CD14-positive monocyte (primary cell): ENCODE data around the gene ST3GAL2. TPM values are rescaled to one million over a fixed set of nuclear protein-coding genes. Genes with fewer than 3 reads are reported as not detected.

Source experiments
- DNase-seq, 3 donors: peaks; one replicate each; pipeline ENCODE4 v3.0.0-alpha.2; 2011 to 2022
- H2AFZ ChIP-seq: 2 replicates; pipeline ENCODE4 v1.6.0; 2012; ENCODE audit warnings: mild to moderate bottlenecking, low read depth, low read length, inconsistent platforms; ENCODE audit not compliant: insufficient read depth, poor library complexity, severe bottlenecking
- H3K27ac ChIP-seq, 2 donors: 1 replicate in 1 of 2; 2 replicates in 1 of 2; pipeline ENCODE4 v1.5.1; 2012 to 2013; ENCODE audit warnings: low read length in 2 of 2, control low read depth in 1 of 2, inconsistent platforms in 1 of 2, low read depth in 1 of 2, mild to moderate bottlenecking in 1 of 2
- H3K27me3 ChIP-seq, 2 donors: one replicate each; pipeline versions ENCODE4 v1.6.0 to v1.6.1; 2011 to 2013; ENCODE audit warnings: low read length in 2 of 2; ENCODE audit not compliant: control insufficient read depth in 2 of 2, insufficient read depth in 2 of 2
- H3K36me3 ChIP-seq, 2 donors: replicated peaks in 1 of 2; 1 replicate in 1 of 2; 2 replicates in 1 of 2; pipeline versions ENCODE4 v1.5.1 to v1.6.1; 2012 to 2013; ENCODE audit warnings: low read length in 2 of 2, control low read depth in 1 of 2, inconsistent platforms in 1 of 2, mild to moderate bottlenecking in 1 of 2; ENCODE audit not compliant: insufficient read depth in 2 of 2, control insufficient read depth in 1 of 2
- H3K4me1 ChIP-seq, 2 donors: 1 replicate in 1 of 2; 2 replicates in 1 of 2; pipeline versions ENCODE4 v1.5.1 to v1.6.1; 2012 to 2013; ENCODE audit warnings: low read length in 2 of 2, control low read depth in 1 of 2, inconsistent platforms in 1 of 2, mild to moderate bottlenecking in 1 of 2, moderate library complexity in 1 of 2; ENCODE audit not compliant: insufficient read depth in 2 of 2, control insufficient read depth in 1 of 2
- H3K4me2 ChIP-seq: replicated peaks from 2 replicates; pipeline ENCODE3; 2012; ENCODE audit warnings: low read length, moderate library complexity, mild to moderate bottlenecking; ENCODE audit not compliant: poor library complexity, severe bottlenecking; ENCODE audit errors: extremely low read depth
- H3K4me3 ChIP-seq, 3 experiments: fragments of 200-600 bp in 1 of 3; sonication (generic) in 1 of 3; replicated peaks in 1 of 3; 1 replicate in 2 of 3; 2 replicates in 1 of 3; pipeline ENCODE4 v1.5.1; 2011 to 2013; ENCODE audit warnings: low read length in 3 of 3, mild to moderate bottlenecking in 3 of 3, control low read depth in 2 of 3, low read depth in 2 of 3, inconsistent platforms in 1 of 3, moderate library complexity in 1 of 3
- H3K79me2 ChIP-seq: 2 replicates; pipeline ENCODE4 v1.6.0; 2012; ENCODE audit warnings: mild to moderate bottlenecking, control low read depth, inconsistent platforms, low read length, moderate library complexity; ENCODE audit not compliant: insufficient read depth
- H3K9ac ChIP-seq: 2 replicates; pipeline ENCODE4 v1.6.0; 2017; ENCODE audit warnings: low read length, mild to moderate bottlenecking; ENCODE audit not compliant: insufficient read depth, poor library complexity, severe bottlenecking
- H3K9me3 ChIP-seq, 2 donors: replicated peaks in 1 of 2; 1 replicate in 1 of 2; 2 replicates in 1 of 2; pipeline versions ENCODE4 v1.5.1 to v1.6.1; 2012 to 2013; ENCODE audit warnings: low read length in 2 of 2, control low read depth in 1 of 2; ENCODE audit not compliant: control insufficient read depth in 1 of 2, insufficient read depth in 1 of 2
- H4K20me1 ChIP-seq: 2 replicates; pipeline ENCODE4 v1.6.0; 2012; ENCODE audit warnings: mild to moderate bottlenecking, low read length, control low read depth, moderate library complexity; ENCODE audit not compliant: insufficient read depth
- H3K27ac Mint-ChIP-seq, 7 donors: one replicate each; pipeline ENCODE4 v1.8.0; 2020; ENCODE audit warnings: mild to moderate bottlenecking in 7 of 7, mixed read lengths in 7 of 7, moderate library complexity in 6 of 7, inconsistent platforms in 2 of 7
- H3K27me3 Mint-ChIP-seq, 3 donors: one replicate each; pipeline ENCODE4 v1.8.0; 2021 to 2022; ENCODE audit warnings: low read depth in 3 of 3, mild to moderate bottlenecking in 3 of 3, mixed read lengths in 3 of 3, moderate library complexity in 3 of 3, inconsistent platforms in 1 of 3
- H3K36me3 Mint-ChIP-seq, 2 donors: one replicate each; pipeline ENCODE4 v1.8.0; 2020; ENCODE audit warnings: mixed read lengths in 2 of 2, inconsistent platforms in 1 of 2, mild to moderate bottlenecking in 1 of 2
- H3K4me1 Mint-ChIP-seq: one replicate; pipeline ENCODE4 v1.8.0; 2020; ENCODE audit warnings: mild to moderate bottlenecking, mixed read lengths
- H3K4me3 Mint-ChIP-seq, 2 donors: one replicate each; pipeline ENCODE4 v1.8.0; 2020; ENCODE audit warnings: mild to moderate bottlenecking in 2 of 2, mixed read lengths in 2 of 2, moderate library complexity in 1 of 2
- H3K9me3 Mint-ChIP-seq, 7 donors: one replicate each; pipeline ENCODE4 v1.8.0; 2020 to 2022; ENCODE audit warnings: mixed read lengths in 7 of 7, mild to moderate bottlenecking in 6 of 7, moderate library complexity in 6 of 7, inconsistent platforms in 2 of 7
- WGBS: methylation state at CpG from one replicate; pipeline ENCODE4 v1.1.5; 2013; ENCODE audit warnings: missing lambda C conversion rate; ENCODE audit not compliant: insufficient coverage; 5-methylcytosine and 5-hydroxymethylcytosine counted together
- intact Hi-C, 2 donors: fragments of 100-400 bp; cut with micrococcal nuclease; formaldehyde crosslinking; loops; one replicate each; pipeline versions ENCODE4 v1.15.0 to v1.15.1; 2023
- polyA plus RNA-seq, 3 donors: library from polyadenylated mRNA; depleted of rRNA in 1 of 3; unstranded in 2 of 3; stranded (reverse) in 1 of 3; fragments of 300-500 nt in 2 of 3; fragments of >200 nt in 1 of 3; fragmentation: Illumina TruSeq in 2 of 3; gene quantifications; 1 replicate in 2 of 3; 2 replicates in 1 of 3; pipeline ENCODE4 v1.2.3, GENCODE V29; 2012 to 2021
- TF ChIP-seq, protein P1 (sequence below): fragments of 200-600 bp; IDR thresholded peaks from one replicate; pipeline ENCODE4 v1.8.0; 2022; ENCODE audit warnings: antibody characterized with exemption, mild to moderate bottlenecking

ST3GAL2 gene
- polyA plus RNA-seq, 3 donors: 13.5 to 20.0 (median 18.4) TPM

DNA sequence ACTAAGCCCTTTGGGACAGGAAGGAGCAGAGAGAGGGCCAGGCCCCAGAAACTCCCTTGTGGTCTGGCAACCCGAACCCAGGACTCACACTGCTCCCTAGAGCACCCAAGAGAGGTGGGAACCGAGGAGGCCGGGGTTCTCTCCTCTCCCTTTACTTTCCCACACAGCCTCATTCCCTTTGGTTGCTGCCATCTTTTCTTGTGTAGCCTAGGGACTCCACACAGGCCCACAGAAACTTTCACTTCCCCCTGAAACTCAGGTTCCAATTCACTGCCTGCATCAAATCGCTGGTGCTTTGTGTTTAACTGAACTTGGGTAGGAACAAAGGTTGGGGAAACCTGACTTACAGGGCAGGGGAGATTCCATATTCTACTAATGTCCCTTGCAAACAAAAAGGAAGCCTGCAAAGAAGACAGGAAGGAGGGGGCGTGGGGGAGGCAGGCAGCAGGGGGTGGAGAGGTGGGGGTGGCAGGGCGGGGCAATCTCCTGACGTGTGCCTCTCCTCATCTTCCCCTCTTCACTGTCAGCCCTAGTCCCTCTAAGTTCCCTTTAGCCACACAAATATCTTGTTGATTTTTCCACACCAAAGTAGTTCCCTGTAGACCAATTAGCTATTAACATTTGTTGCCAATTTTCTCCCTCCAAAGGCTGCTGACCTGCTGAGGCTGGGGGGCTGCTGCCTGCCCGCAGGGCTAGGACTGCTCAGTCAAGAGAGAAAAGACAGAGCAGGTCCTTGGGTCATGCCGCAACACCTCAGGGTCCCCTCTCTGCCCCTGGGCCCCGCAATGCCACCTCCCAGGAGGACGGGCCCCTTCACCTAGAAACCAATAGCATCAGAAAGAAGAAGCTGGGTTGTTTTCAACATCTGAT, 8.0 kb downstream of the ST3GAL2 start:
- Histone ChIP-seq H3K36me3 (peaks cover 4 to 7% of the 10 kb centered on the region in 2 donors), H4K20me1 (peaks cover 14% of the 10 kb centered on the region), H3K9ac (peak overlapping the region; percentile 68), H3K4me2 (peak overlapping the region; percentile 59), H3K4me3 (peak overlapping the region in 1 of 3 experiments; percentile 57), H2AFZ (peak overlapping the region; percentile 62), H3K9me3 (no peaks in the 10 kb centered on the region), H3K27ac (peak overlapping the region; percentile 95 to 99), H3K27me3 (no peaks in the 10 kb centered on the region), H3K79me2 (peaks cover 45% of the 10 kb centered on the region), H3K4me1 (peaks cover 79 to 90% of the 10 kb centered on the region in 2 donors)
- 8% methylated on average over 2 of the region's 11 CpGs for WGBS
- intact Hi-C loops: no loop called here
- Mint-ChIP-seq H3K27me3 (peaks cover 0 to 5% (median 3%) of the 10 kb centered on the region in 3 donors), H3K36me3 (peaks cover 20 to 24% of the 10 kb centered on the region in 2 donors), H3K4me1 (peaks cover 74% of the 10 kb centered on the region), H3K4me3 (peak overlapping the region; percentile 27 to 49), H3K9me3 (peaks cover 0 to 3% (median 0%) of the 10 kb centered on the region in 7 donors), H3K27ac (peak overlapping the region; percentile 93 to 98 (median 97))
- TF ChIP-seq, protein P1, sequence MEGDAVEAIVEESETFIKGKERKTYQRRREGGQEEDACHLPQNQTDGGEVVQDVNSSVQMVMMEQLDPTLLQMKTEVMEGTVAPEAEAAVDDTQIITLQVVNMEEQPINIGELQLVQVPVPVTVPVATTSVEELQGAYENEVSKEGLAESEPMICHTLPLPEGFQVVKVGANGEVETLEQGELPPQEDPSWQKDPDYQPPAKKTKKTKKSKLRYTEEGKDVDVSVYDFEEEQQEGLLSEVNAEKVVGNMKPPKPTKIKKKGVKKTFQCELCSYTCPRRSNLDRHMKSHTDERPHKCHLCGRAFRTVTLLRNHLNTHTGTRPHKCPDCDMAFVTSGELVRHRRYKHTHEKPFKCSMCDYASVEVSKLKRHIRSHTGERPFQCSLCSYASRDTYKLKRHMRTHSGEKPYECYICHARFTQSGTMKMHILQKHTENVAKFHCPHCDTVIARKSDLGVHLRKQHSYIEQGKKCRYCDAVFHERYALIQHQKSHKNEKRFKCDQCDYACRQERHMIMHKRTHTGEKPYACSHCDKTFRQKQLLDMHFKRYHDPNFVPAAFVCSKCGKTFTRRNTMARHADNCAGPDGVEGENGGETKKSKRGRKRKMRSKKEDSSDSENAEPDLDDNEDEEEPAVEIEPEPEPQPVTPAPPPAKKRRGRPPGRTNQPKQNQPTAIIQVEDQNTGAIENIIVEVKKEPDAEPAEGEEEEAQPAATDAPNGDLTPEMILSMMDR: no peak
- peak; percentile 81 to 98 (median 83) for DNase-seq

DNA sequence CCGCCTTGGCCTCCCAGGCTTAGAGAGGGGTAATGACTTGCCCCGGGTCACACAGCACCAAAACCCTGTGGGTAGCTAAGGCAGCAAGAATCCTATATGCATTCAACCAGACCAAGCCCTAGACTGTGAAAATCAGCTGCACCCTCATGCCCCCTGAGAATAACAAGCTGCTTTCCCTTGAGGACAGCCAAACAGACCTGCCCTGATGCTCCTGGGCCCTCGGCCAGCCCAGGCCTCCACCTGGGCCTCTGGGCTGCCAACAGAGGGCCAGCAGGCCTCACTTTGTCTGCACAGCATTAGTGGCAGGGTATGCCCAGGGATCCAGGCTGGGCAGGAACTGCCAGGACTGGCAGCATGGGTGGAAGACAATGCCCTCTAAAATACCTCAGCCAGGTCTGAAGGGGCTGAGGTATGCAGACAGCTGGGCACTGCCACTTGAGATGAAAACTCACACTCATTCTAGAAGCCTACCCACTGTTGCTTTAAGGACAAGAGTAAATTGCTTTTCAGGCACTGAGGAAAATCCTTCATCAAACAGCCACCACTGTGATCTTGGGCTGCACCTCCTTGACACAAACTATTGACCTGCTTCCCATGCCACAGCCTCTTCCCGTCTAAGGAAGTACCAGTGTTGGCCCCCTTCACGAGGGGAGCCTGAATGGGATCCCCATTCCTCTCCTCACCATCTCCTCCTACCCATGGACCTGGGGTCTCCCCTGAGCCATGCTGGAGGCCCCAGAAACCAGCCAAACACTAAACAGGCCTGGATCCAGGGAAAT, 8.8 kb downstream of the ST3GAL2 start:
- no peak for DNase-seq
- peaks cover 14% of the 10 kb centered on the region for H4K20me1 ChIP-seq
- H3K36me3 ChIP-seq: peaks cover 4 to 6% of the 10 kb centered on the region in 2 donors
- H3K27me3 Mint-ChIP-seq: peaks cover 0 to 5% (median 3%) of the 10 kb centered on the region in 3 donors
- WGBS: 64% methylated on average over 3 of the region's 5 CpGs
- TF ChIP-seq, protein P1: no peak
- H3K36me3 Mint-ChIP-seq: peaks cover 22% of the 10 kb centered on the region in 2 donors
- peak overlapping the region; percentile 68 for H3K9ac ChIP-seq
- peak overlapping the region in 1 of 2 donors; percentile 6 for H3K4me3 Mint-ChIP-seq
- peak overlapping the region; percentile 62 for H2AFZ ChIP-seq
- peaks cover 0 to 3% (median 0%) of the 10 kb centered on the region in 7 donors for H3K9me3 Mint-ChIP-seq
- H3K9me3 ChIP-seq: no peaks in the 10 kb centered on the region
- peak overlapping the region in 1 of 3 experiments; percentile 57 for H3K4me3 ChIP-seq
- H3K4me1 Mint-ChIP-seq: peaks cover 83% of the 10 kb centered on the region
- no peaks in the 10 kb centered on the region for H3K27me3 ChIP-seq
- H3K27ac Mint-ChIP-seq: peak overlapping the region; percentile 93 to 98 (median 97)
- peak overlapping the region; percentile 95 to 99 for H3K27ac ChIP-seq
- H3K4me2 ChIP-seq: peak overlapping the region; percentile 55
- intact Hi-C loops: no loop called here
- H3K4me1 ChIP-seq: peaks cover 85 to 98% of the 10 kb centered on the region in 2 donors
- peaks cover 52% of the 10 kb centered on the region for H3K79me2 ChIP-seq
